HG03354 (cell line): Measurements from ENCODE around the gene UQCRH.
"Not testable (repeated sequence)": the region's sequence is repeated elsewhere in the genome, so short reads cannot be mapped to it uniquely, and the experiment has no call there.

Experiments
- ATAC-seq: cut with Tn5 transposase; IDR thresholded peaks from one replicate; pipeline ENCODE4 v1.9.1; 2021; ENCODE audit warnings: mild to moderate bottlenecking; ENCODE audit not compliant: unreplicated experiment, poor library complexity, severe bottlenecking

UQCRH gene

GRCh38 chr1:46295306-46295705, 8.2 kb upstream of the UQCRH start:
- ATAC-seq = no peak

- ATAC-seq = no peak
Measured at GRCh38 chr1:46298387-46298786, 5.1 kb upstream of the UQCRH start.

DNA sequence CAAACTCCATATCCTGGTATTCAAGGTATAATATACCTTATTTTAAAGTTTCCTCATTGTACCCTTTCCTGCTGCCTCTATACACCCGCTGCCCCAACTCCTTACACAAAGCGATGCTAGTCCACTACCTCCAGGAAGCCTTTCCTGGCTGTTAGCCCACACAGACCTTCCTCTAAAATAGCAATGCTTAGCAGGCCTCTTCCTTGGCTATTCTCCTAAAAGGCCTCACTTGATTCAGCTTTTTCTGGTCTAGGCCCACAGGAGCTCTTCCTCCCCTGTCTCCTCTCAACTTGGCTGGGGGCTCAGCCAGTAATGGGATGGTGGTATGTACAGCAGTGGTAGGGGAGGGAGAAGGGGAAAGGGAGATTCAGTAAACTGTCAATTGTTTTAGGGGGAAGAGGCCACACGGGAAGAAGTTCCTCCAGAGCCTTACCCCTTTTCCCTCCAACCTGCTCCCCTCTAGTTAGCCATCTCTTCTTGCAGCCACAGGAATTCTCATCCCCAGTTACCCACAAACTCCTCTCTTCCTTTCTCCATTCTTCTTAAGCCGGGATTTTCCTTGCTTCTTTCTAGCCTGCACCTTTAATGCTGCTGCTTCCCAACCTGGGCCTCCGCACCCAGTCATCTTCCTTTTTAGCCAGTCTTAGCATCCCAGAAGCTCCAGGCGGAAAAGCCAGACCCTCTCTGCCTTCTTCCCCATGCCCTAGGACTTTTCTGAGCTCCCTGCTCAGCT, 2.7 kb upstream of the UQCRH start:
- ATAC-seq = no peak

- no peak for ATAC-seq
Measured at GRCh38 chr1:46301406-46301807, 2.1 kb upstream of the UQCRH start.

DNA sequence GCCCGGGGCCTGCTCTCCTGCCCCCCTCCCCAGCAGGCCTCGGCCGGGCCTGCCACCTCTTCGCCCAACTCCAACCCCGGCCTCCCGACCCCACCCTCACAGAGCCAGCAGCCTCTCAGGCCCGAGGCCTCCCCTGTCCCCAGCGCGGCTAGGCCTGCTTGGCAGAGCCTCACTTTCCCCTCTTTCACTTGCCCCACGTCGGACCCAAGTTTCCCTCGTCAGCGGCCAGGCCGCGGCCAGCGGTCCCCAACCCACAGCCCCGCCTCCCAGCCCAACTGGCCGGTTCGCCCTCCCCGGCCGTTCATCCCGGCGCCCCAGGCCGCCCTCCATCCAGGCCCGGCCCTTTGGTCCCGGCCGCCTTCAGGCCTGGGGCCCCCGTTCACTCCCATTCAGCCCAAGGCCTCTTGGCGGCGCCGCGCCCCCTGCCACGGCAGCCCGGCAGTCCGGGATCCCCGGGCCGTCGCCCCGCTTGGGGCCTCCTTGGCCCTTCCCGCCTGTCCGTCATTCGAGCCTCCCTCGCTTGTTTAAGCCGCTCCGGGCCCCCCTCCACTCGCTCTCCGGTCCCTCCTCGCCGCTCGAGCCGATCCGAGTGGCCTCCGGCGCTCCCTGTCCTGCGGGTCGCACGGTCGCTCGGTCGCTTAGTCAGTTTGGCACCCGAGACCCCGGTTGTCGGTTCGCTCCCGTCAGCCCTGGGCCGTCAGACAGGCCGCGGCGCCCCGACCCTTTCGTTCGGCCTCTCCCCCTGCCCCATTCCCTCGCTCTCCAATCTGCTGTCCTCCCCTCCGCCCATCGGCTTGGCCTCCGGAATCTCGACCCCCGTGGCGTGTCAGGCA, 1.5 kb upstream of the UQCRH start:
- ATAC-seq = peak; percentile 35

DNA sequence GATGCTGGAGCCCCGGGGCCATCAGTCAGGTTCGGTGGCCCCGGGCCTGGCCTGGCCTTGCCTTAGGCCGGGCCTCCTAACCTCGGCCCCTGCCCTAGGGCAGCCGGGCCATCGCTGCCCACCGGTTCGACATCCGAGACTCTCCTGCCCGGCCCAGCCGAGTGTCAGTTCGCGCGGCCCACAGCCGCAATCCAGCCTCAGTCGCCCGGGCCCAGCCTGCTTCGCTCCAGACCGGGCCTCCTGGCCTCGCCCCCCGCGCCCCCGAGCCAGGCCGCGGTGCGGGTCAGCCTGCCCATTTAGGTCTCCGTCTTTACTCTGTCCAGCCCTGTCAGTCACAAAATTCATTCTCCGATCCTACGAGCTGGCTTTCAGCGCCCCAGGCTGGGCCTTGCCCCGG, 859 bp upstream of the UQCRH start:
- ATAC-seq = peak; percentile 16

DNA sequence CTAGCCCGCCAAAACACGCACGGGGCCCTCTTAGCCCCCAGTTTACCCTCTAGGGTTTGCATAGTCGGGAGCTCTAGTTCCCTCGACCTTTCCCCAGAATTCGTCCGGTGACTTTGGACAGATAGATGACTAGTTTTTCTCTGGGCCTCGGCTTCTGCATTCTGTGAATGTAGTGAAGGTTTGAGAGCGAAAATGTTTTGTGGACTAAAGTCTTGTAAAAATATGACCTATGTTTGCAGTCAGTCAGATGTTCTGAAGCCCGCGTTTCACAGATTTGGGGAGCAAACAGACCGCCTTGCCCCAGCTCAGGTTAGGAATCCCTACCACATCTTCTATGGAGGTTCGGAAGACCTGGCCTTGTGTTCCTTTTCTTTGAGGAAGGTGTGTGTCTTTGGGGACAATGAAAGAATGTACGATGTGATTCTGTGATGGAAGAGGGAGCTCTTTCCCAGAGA, 401 bp downstream of the UQCRH start:
- no peak for ATAC-seq

- ATAC-seq = no peak
Measured at GRCh38 chr1:46306159-46306530, 2.6 kb downstream of the UQCRH start.

DNA sequence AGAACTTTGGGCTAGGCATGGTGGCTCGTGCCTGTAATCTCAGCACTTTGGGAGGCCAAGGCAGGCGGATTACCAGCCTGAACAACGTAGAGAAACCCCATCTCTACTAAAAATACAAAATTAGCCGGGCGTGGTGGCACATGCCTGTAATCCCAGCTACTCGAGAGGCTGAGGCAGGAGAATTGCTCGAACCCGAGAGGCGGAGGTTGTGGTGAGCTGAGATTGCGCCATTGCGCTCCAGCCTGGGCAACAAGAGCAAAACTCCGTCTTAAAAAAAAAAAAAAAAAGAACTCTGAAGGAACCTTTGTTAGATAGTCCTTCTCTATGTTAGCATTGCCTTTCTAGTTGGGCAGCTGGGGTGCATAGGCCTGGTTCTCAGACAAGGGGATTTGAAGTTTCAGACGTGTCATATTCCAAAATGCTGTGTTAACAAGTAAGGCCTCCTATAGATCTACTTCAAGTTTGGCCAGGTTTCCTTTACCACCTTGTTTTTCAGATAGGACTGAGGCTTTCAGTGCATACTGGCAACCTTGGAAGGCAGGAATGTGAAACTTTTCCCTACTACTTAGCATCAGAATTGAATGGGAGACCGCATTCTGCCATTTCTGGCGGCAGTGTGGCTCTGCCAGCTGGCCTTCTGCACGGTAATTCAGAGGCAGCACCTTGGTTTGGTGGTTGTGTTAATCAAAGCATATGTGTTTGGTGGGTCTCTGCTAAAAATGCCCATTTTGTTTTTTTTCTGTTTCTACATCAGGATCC, 6.1 kb downstream of the UQCRH start:
- ATAC-seq = no peak

- no peak for ATAC-seq
Measured at GRCh38 chr1:46310321-46310720, 6.8 kb downstream of the UQCRH start.

DNA sequence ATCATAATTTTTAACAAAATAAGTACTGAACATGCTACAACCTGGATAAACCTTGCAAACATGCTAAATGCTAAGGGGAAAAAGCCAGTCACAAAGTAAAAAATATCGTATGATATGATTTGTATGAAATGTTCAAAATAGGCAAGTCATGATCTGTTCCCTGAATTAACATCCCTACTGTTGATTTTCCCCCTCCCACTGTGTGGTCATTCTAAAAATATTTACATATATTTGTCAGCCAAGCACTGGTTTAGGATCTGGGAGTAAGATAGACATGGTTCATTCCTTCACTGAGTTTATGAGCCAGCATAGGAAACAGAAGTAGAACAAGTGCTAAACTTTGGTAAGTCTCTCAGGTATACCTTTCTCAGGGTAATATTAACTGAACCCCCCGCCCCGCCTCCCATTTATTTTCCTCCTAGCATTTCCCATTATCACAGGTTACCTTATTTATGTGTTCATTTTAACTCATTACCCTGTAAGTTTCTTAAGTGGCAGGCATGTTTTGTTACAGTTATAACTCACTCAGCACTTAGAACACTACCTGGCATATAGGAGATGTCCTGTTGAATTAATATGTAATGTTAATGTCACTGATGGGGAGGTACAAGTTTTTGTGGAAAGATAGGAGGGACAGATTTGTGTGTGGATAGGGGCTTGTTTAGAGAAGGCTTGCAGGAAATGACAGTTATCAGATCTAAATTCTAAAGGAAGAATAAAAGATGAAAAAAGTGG, 12.3 kb downstream of the UQCRH start:
- no peak for ATAC-seq

DNA sequence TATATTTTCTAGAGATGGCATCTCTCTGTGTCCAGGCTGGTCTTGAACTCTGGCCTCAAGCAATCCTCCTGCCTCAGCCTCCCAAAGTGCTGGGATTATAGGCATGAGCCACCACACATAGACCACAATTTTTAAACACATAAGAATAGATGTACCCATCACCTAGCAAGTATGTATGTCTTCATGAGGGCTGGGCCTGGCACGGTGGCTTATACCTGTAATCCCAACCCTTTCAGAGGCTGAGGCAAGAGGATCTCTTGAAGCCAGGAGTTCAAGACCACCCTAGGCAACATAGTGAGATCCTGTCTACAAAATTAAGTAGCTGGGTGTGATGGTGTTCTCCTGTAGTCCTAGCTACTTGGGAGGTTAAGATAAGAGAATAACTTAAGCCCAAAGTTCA, 13.8 kb downstream of the UQCRH start:
- ATAC-seq = no peak

DNA sequence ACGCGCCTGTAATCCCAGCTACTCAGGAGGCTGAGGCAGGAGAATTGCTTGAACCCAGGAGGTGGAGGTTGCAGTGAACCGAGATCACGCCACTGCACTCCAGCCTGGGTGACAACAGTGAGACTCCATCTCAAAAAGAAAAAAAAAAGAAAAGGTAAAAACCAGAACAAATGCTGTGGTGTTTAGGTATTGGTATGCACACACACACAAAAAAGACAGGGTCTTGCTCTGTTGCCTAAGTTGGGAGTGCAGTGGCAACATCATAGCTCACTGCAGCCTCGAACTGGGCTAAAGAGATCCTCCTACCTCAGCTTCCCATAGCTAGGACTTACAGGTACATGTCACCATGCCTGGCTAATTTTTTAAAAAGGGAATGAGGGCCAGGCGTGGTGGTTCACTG, 15.8 kb downstream of the UQCRH start:
- not testable (repeated sequence) for ATAC-seq

DNA sequence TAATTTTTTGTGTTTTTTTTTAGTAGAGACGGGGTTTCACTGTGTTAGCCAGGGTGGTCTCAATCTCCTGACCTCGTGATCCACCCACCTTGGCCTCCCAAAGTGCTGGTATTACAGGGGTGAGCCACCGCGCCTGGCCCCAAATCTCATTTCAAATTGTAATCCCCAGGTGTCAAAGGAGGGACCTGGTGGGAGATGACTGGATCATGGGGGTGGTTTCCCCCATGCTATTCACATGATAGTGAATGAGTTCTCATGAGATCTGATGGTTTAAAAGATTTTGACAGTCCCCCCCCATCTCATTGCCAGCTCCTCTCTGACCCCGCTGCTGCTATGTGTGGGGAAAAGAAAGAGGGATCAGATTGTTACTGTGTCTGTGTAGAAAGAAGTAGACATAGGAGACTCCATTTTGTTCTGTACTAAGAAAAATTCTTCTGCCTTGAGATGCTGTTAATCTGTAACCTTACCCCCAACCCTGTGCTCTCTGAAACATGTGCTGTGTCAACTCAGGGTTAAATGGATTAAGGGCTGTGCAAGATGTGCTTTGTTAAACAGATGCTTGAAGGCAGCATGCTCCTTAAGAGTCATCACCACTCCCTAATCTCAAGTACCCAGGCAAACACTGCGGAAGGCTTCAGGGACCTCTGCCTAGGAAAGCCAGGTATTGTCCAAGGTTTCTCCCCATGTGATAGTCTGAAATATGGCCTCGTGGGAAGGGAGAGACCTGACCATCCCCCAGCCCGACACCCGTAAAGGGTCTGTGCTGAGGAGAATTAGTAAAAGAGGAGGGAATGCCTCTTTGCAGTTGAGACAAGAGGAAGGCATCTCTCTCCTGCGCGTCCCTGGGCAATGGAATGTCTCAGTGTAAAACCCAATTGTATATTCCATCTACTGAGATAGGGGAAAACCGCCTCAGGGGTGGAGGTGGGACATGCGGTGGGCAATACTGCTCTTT, 16.7 kb downstream of the UQCRH start:
- ATAC-seq = not testable (repeated sequence)

GRCh38 chr1:46322191-46322590, 18.7 kb downstream of the UQCRH start:
- not testable (repeated sequence) for ATAC-seq

- peak; percentile 62 for ATAC-seq
Measured at GRCh38 chr1:46325285-46326076, 22.0 kb downstream of the UQCRH start.

GRCh38 chr1:46328182-46328581, 24.7 kb downstream of the UQCRH start:
- not testable (repeated sequence) for ATAC-seq

GRCh38 chr1:46329807-46330206, 26.3 kb downstream of the UQCRH start:
- ATAC-seq = not testable (repeated sequence)
